Body of pancreas (tissue), 4 donors: ENCODE data around the gene CHST2. TPM values are rescaled to one million over a fixed set of nuclear protein-coding genes. Genes with fewer than 3 reads are reported as not detected.

Experiments used
- ATAC-seq: fragments of 150-250 bp; one replicate; pipeline ENCODE4 v1.9.1; 2016
- DNase-seq, 4 donors: peaks; one replicate each; pipeline ENCODE4 v3.0.0-alpha.2; 2019
- H3K27ac ChIP-seq, 4 donors: fragments of 200-600 bp; sonication (generic); 1 replicate in 3 of 4; 2 replicates in 1 of 4; pipeline versions ENCODE4 v1.5.1 to v1.6.1; 2016 to 2019; ENCODE audit warnings: mild to moderate bottlenecking in 1 of 4, mixed read lengths in 1 of 4, moderate library complexity in 1 of 4
- H3K27me3 ChIP-seq, 2 donors: fragments of 200-600 bp; sonication (generic); one replicate each; pipeline ENCODE4 v1.6.0; 2016; ENCODE audit warnings: mild to moderate bottlenecking in 1 of 2
- H3K36me3 ChIP-seq, 2 donors: fragments of 200-600 bp; sonication (generic); replicated peaks in 1 of 2; 2 replicates each; pipeline ENCODE4 v1.5.1; 2016; ENCODE audit warnings: low read depth in 2 of 2; ENCODE audit not compliant: insufficient read depth in 1 of 2
- H3K4me1 ChIP-seq: fragments of 200-600 bp; sonication (generic); one replicate; pipeline ENCODE4 v1.6.0; 2016
- H3K4me3 ChIP-seq, 2 donors: fragments of 200-600 bp; sonication (generic); 1 replicate in 1 of 2; 2 replicates in 1 of 2; pipeline ENCODE4 v1.5.1; 2016 to 2019
- H3K9me3 ChIP-seq, 3 donors: fragments of 200-600 bp; sonication (generic); 1 replicate in 2 of 3; 2 replicates in 1 of 3; pipeline ENCODE4 v1.5.1; 2016
- POLR2A ChIP-seq, 3 donors: fragments of 450-650 bp; IDR thresholded peaks; one replicate each; pipeline ENCODE4 v1.6.1; 2016; ENCODE audit warnings: antibody characterized with exemption in 3 of 3, mild to moderate bottlenecking in 2 of 3
- WGBS, 2 donors: methylation state at CpG; one replicate each; pipeline ENCODE4 v1.1.5; 2017; 5-methylcytosine and 5-hydroxymethylcytosine counted together
- intact Hi-C: fragments of 100-400 bp; cut with DNase I; formaldehyde crosslinking; loops from one replicate; pipeline ENCODE4 v1.15.1; 2023
- total RNA-seq, 2 donors: library from RNA; depleted of rRNA; stranded (reverse); fragments of >200 nt; gene quantifications; one replicate each; pipeline ENCODE4 v1.1.0, GENCODE V29; 2016
- TF ChIP-seq, protein P1 (sequence below), 7 experiments: fragments of 450-650 bp in 4 of 7; fragments of 200-600 bp in 3 of 7; sonication (generic) in 3 of 7; IDR thresholded peaks; one replicate each; pipeline ENCODE4 v1.5.1; 2016 to 2019; ENCODE audit warnings: antibody characterized with exemption in 7 of 7

Gene CHST2
- total RNA-seq, 2 donors from 2014 or later = 1.3 to 4.3 TPM

DNA sequence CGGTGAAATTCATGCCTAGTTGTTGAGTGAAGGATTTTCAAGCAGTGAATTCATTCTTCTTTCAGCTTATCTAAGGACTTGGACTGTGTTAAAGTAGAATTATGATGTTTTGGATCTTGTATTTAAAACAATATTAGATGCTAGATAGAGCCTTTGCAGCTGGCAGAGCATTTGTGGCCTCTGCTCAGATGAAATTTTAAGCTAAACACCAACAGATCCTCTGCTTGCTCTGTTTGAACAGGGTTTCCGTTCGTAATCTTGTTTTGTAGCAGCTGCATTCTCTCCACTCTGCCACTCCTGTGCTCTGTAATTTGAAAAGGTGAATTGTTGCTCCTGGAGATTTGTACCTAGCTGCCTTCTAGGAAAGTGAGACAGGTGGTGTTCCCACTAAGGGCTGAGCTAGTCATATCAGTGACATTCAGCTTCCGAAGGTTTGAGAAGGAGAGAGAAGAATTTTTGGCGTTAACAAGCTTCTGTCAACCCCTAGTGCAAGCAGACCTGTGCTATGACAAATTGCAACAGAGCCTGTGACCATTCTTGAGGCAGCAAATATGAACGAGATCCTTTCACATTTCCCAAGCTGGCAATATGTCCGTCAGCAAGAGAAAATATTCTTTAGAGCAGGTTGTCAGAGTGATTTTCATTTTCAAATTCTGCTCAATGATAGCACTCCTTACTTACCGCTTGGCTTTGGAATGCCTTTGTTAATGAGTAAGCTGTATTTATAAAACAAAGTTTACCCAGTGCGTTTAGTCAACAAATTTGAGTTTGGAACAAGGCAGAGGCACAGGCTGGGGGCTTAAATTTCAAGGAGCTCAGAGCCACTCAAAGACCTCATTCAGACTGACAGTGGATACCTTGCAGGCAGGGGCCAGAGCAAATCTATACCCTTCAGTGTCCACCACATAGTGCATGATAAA, 5.3 kb downstream of the CHST2 start:
- Histone ChIP-seq H3K9me3 (no peaks in the 10 kb centered on the region), H3K4me1 (peaks cover 23% of the 10 kb centered on the region), H3K27me3 (peaks cover 0 to 25% of the 10 kb centered on the region in 2 donors), H3K36me3 (no peaks in the 10 kb centered on the region), H3K4me3 (no peak overlapping the region), H3K27ac (no peak overlapping the region)
- ATAC-seq (no peak), DNase-seq (no peak)
- intact Hi-C loops = no loop called here
- TF ChIP-seq, protein P1, sequence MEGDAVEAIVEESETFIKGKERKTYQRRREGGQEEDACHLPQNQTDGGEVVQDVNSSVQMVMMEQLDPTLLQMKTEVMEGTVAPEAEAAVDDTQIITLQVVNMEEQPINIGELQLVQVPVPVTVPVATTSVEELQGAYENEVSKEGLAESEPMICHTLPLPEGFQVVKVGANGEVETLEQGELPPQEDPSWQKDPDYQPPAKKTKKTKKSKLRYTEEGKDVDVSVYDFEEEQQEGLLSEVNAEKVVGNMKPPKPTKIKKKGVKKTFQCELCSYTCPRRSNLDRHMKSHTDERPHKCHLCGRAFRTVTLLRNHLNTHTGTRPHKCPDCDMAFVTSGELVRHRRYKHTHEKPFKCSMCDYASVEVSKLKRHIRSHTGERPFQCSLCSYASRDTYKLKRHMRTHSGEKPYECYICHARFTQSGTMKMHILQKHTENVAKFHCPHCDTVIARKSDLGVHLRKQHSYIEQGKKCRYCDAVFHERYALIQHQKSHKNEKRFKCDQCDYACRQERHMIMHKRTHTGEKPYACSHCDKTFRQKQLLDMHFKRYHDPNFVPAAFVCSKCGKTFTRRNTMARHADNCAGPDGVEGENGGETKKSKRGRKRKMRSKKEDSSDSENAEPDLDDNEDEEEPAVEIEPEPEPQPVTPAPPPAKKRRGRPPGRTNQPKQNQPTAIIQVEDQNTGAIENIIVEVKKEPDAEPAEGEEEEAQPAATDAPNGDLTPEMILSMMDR (IDR thresholded peaks at IDR 0.05) = no peak
- no peak for TF ChIP-seq POLR2A (IDR thresholded peaks at IDR 0.05)
- WGBS, 2 donors = 19 to 23% methylated on average over 9 of the region's 9 CpGs

DNA sequence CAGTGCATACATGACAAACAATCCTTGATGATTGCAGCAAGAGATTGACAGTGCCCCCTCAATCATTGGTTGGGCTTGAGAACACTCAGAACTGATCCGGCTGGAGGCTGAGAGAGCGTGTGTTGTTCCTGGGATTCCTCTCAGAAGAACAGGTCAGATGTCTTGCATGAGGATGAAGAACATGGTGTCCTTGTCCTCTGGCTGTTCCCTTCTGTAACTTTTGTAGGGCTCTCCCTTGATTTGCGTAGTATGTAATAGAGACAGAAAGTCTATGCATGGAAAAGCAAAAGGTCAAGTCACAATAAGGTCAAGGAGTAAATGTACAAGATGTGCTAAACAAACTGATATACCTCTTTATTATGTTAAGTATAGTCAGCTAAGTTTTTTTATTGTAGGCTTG, 8.2 kb downstream of the CHST2 start:
- no peaks in the 10 kb centered on the region for H3K36me3 ChIP-seq
- ATAC-seq (no peak), DNase-seq (no peak)
- H3K27me3 ChIP-seq = no peaks in the 10 kb centered on the region
- no peaks in the 10 kb centered on the region for H3K9me3 ChIP-seq
- intact Hi-C loops = no loop called here
- TF ChIP-seq, protein P1 (IDR thresholded peaks at IDR 0.05) = no peak
- TF ChIP-seq POLR2A (IDR thresholded peaks at IDR 0.05) = no peak
- no peak overlapping the region for H3K27ac ChIP-seq
- H3K4me1 ChIP-seq = peaks cover 10% of the 10 kb centered on the region
- H3K4me3 ChIP-seq = no peak overlapping the region
- WGBS, 2 donors = 94 to 96% methylated on average over 3 of the region's 3 CpGs

DNA sequence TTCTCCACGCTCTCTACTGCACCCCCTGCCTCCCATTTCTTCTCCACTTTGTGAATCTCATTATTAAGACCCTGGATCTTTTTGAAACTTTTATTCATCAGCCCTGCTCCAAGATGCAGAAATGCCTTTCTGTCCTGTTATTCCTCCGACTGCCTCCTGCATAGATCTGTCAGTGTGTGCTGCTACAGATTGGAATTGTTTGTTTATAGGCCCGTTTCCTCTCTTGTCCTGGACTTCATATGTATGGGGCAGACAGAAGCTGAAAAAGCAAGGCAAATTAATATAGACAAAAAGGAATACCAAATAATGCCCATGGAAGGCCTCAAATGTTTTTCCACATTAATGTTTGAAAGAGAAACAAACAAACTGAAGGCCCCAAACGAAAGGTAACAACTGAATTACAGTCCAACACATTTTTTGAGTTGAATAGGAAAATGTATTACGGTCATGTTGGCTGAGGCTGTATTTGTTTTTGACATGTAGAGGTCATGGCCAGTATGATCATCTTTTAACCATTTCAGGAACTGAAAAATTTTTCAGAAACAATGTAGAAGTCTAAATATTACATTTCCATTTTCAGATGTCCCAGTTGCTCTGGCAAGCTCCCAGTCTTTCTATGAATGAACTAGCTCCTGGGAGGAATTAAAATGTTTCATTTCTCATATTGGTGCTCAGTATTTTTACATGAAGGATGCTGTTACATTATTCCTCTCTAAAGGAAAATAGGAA, 8.8 kb downstream of the CHST2 start:
- no peaks in the 10 kb centered on the region for H3K27me3 ChIP-seq
- no peaks in the 10 kb centered on the region for H3K36me3 ChIP-seq
- WGBS, 2 donors = 44 to 57% methylated on average over 5 of the region's 5 CpGs
- H3K4me1 ChIP-seq = peaks cover 10% of the 10 kb centered on the region
- H3K27ac ChIP-seq = no peak overlapping the region
- intact Hi-C loops = no loop called here
- ATAC-seq = no peak
- no peaks in the 10 kb centered on the region for H3K9me3 ChIP-seq
- TF ChIP-seq POLR2A (IDR thresholded peaks at IDR 0.05) = no peak
- TF ChIP-seq, protein P1 (IDR thresholded peaks at IDR 0.05) = no peak
- H3K4me3 ChIP-seq = no peak overlapping the region
- no peak for DNase-seq

DNA sequence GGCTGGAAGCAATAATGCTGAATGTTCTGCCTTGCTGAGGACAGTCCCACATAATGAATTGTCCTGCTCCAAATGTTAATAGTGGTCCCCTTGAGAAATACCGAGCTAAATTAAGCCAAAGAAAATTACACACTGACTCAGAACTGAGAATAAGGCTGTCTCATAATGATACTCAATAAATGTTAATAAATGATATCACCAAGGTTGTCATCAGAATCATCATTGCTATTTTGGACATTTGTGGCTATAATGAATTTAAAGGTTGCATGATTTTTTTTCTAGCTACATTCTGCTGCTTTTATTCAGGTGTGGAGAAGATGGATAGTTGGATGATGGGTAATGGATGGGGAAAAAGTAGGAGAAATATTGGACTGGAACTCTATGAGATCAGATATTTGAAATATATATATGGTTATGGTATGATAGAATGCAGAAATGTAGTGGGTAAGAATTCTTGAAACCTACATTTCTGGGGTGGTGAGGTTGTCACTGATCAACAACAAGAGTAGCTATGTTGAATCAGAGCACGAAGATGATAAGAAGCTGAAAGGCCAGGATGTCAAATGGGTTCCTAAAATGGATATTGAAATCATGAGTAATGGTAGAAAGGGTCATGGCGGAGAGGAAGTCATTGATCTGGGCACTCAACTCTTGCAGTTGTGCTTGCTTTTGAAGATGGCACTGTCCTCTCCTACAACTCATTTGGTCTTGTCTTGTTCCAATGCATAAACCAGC, 12.8 kb downstream of the CHST2 start:
- Histone ChIP-seq H3K27ac (no peak overlapping the region), H3K4me1 (no peaks in the 10 kb centered on the region), H3K9me3 (no peaks in the 10 kb centered on the region), H3K4me3 (no peak overlapping the region), H3K27me3 (no peaks in the 10 kb centered on the region), H3K36me3 (no peaks in the 10 kb centered on the region)
- WGBS, 2 donors = 60 to 71% methylated on average over 3 of the region's 3 CpGs
- TF ChIP-seq, protein P1 (IDR thresholded peaks at IDR 0.05) = no peak
- TF ChIP-seq POLR2A (IDR thresholded peaks at IDR 0.05) = no peak
- ATAC-seq (no peak), DNase-seq (no peak)
- intact Hi-C loops = no loop called here
